T-helper 17 cell (primary cell): Measurements from ENCODE around the gene EREG. TPM values are rescaled to one million over a fixed set of nuclear protein-coding genes. Genes with fewer than 3 reads are reported as not detected.
A peak's percentile ranks its signal among the peaks of the same experiment; 100 is the strongest.

Experiments
- ATAC-seq: fragments of 150-1000 bp; cut with Tn5 transposase; 2 replicates; pipeline ENCODE4 v1.10.0; 2021; ENCODE audit warnings: mild to moderate bottlenecking, moderate library complexity
- DNase-seq, 3 donors: peaks; one replicate each; pipeline versions ENCODE4 v3.0.0 to v3.0.0-alpha.2; 2020 to 2021
- H3K9me3 ChIP-seq: one replicate; pipeline ENCODE4 v1.7.0; 2013; ENCODE audit warnings: low read length, mild to moderate bottlenecking; ENCODE audit not compliant: control insufficient read depth, poor library complexity, severe bottlenecking
- H3K27ac Mint-ChIP-seq: one replicate; pipeline ENCODE4 v1.8.0; 2022; ENCODE audit warnings: mild to moderate bottlenecking, moderate library complexity, mixed read lengths
- H3K27me3 Mint-ChIP-seq: one replicate; pipeline ENCODE4 v1.8.0; 2022; ENCODE audit warnings: mixed read lengths
- H3K36me3 Mint-ChIP-seq: one replicate; pipeline ENCODE4 v1.8.0; 2022; ENCODE audit warnings: low read depth, mixed read lengths
- H3K4me1 Mint-ChIP-seq: one replicate; pipeline ENCODE4 v1.8.0; 2022; ENCODE audit warnings: mild to moderate bottlenecking, mixed read lengths
- H3K4me3 Mint-ChIP-seq: one replicate; pipeline ENCODE4 v1.8.0; 2022; ENCODE audit warnings: mild to moderate bottlenecking, moderate library complexity, mixed read lengths
- total RNA-seq, 4 donors: library from RNA in 2 of 4; stranded (reverse) in 2 of 4; gene quantifications; one replicate each; pipeline ENCODE4 v1.2.3 and lab custom pipeline; 2022 to 2026

The EREG gene
- total RNA-seq (1 to 10 TPM; 1.1 to 6.2 TPM), total RNA-seq (lab: John Stamatoyannopoulos, UW) (0 reads per million in 2 donors)

GRCh38 chr4:74364652-74365491, at the start of gene EREG:
EREG (plus strand) TSS chr4:74365145; CDS start chr4:74365309, 164 bp downstream.
- peaks cover 55% of the 10 kb centered on the region for H3K27me3 Mint-ChIP-seq
- H3K4me3 Mint-ChIP-seq: peak within 1 kb of the TSS; percentile 74
- H3K4me1 Mint-ChIP-seq: peaks cover 15% of the 10 kb centered on the region
- no peaks in the 10 kb centered on the region for H3K9me3 ChIP-seq
- ATAC-seq (peak; percentile 66), DNase-seq (no peak)
- no peaks in the 10 kb centered on the region for H3K36me3 Mint-ChIP-seq
- no peak within 1 kb of the TSS for H3K27ac Mint-ChIP-seq

- H3K36me3 Mint-ChIP-seq: no peaks in the 10 kb centered on the region
- DNase-seq (no peak), ATAC-seq (no peak)
- H3K4me3 Mint-ChIP-seq: no peak overlapping the region
- peaks cover under 1% of the 10 kb centered on the region for H3K27me3 Mint-ChIP-seq
- H3K4me1 Mint-ChIP-seq: no peaks in the 10 kb centered on the region
- no peaks in the 10 kb centered on the region for H3K9me3 ChIP-seq
- H3K27ac Mint-ChIP-seq: no peak overlapping the region
Observed at GRCh38 chr4:74315376-74315775, 49.6 kb upstream of the EREG start.

GRCh38 chr4:74316397-74316796, 48.5 kb upstream of the EREG start:
- H3K9me3 ChIP-seq: no peaks in the 10 kb centered on the region
- DNase-seq (no peak), ATAC-seq (no peak)
- Mint-ChIP-seq H3K27ac (no peak overlapping the region), H3K4me3 (no peak overlapping the region), H3K4me1 (peaks cover 7% of the 10 kb centered on the region), H3K27me3 (peaks cover 11% of the 10 kb centered on the region), H3K36me3 (no peaks in the 10 kb centered on the region)

- ATAC-seq: no peak
- no peak overlapping the region for H3K4me3 Mint-ChIP-seq
- H3K36me3 Mint-ChIP-seq: no peaks in the 10 kb centered on the region
- peaks cover 21% of the 10 kb centered on the region for H3K27me3 Mint-ChIP-seq
- H3K4me1 Mint-ChIP-seq: peaks cover 7% of the 10 kb centered on the region
- H3K27ac Mint-ChIP-seq: no peak overlapping the region
- no peaks in the 10 kb centered on the region for H3K9me3 ChIP-seq
- no peak for DNase-seq
Observed at GRCh38 chr4:74317616-74318246, 47.2 kb upstream of the EREG start.

GRCh38 chr4:74318276-74318675, 46.7 kb upstream of the EREG start:
- peaks cover 21% of the 10 kb centered on the region for H3K27me3 Mint-ChIP-seq
- peaks cover 7% of the 10 kb centered on the region for H3K4me1 Mint-ChIP-seq
- DNase-seq (no peak), ATAC-seq (no peak)
- no peaks in the 10 kb centered on the region for H3K9me3 ChIP-seq
- H3K4me3 Mint-ChIP-seq: no peak overlapping the region
- H3K36me3 Mint-ChIP-seq: no peaks in the 10 kb centered on the region
- no peak overlapping the region for H3K27ac Mint-ChIP-seq

- H3K27me3 Mint-ChIP-seq: peaks cover 30% of the 10 kb centered on the region
- no peaks in the 10 kb centered on the region for H3K36me3 Mint-ChIP-seq
- DNase-seq: no peak
- peaks cover 7% of the 10 kb centered on the region for H3K4me1 Mint-ChIP-seq
- ATAC-seq: no peak
- no peak overlapping the region for H3K4me3 Mint-ChIP-seq
- no peaks in the 10 kb centered on the region for H3K9me3 ChIP-seq
- no peak overlapping the region for H3K27ac Mint-ChIP-seq
Observed at GRCh38 chr4:74319470-74319869, 45.5 kb upstream of the EREG start.

GRCh38 chr4:74320559-74321118, 44.3 kb upstream of the EREG start:
- Mint-ChIP-seq H3K36me3 (no peaks in the 10 kb centered on the region), H3K4me3 (no peak overlapping the region), H3K27ac (peak overlapping the region; percentile 8), H3K27me3 (peaks cover 30% of the 10 kb centered on the region), H3K4me1 (peaks cover 7% of the 10 kb centered on the region)
- peak; percentile 73 for ATAC-seq
- no peak for DNase-seq
- H3K9me3 ChIP-seq: no peaks in the 10 kb centered on the region

GRCh38 chr4:74322301-74322700, 42.6 kb upstream of the EREG start:
- no peaks in the 10 kb centered on the region for H3K9me3 ChIP-seq
- Mint-ChIP-seq H3K36me3 (no peaks in the 10 kb centered on the region), H3K27me3 (peaks cover 36% of the 10 kb centered on the region), H3K4me3 (no peak overlapping the region), H3K27ac (no peak overlapping the region), H3K4me1 (peaks cover 7% of the 10 kb centered on the region)
- DNase-seq (no peak), ATAC-seq (no peak)

GRCh38 chr4:74323663-74324062, 41.3 kb upstream of the EREG start:
- no peak overlapping the region for H3K27ac Mint-ChIP-seq
- H3K4me1 Mint-ChIP-seq: peaks cover 7% of the 10 kb centered on the region
- no peaks in the 10 kb centered on the region for H3K9me3 ChIP-seq
- DNase-seq (no peak), ATAC-seq (no peak)
- H3K4me3 Mint-ChIP-seq: no peak overlapping the region
- H3K27me3 Mint-ChIP-seq: peaks cover 43% of the 10 kb centered on the region
- no peaks in the 10 kb centered on the region for H3K36me3 Mint-ChIP-seq

GRCh38 chr4:74324262-74324661, 40.7 kb upstream of the EREG start:
- H3K9me3 ChIP-seq: no peaks in the 10 kb centered on the region
- no peak for ATAC-seq
- no peak overlapping the region for H3K27ac Mint-ChIP-seq
- DNase-seq: no peak
- peaks cover 7% of the 10 kb centered on the region for H3K4me1 Mint-ChIP-seq
- H3K27me3 Mint-ChIP-seq: peaks cover 49% of the 10 kb centered on the region
- no peaks in the 10 kb centered on the region for H3K36me3 Mint-ChIP-seq
- no peak overlapping the region for H3K4me3 Mint-ChIP-seq

GRCh38 chr4:74325886-74326285, 39.1 kb upstream of the EREG start:
- no peak overlapping the region for H3K27ac Mint-ChIP-seq
- H3K9me3 ChIP-seq: no peaks in the 10 kb centered on the region
- peaks cover 51% of the 10 kb centered on the region for H3K27me3 Mint-ChIP-seq
- ATAC-seq: no peak
- no peak for DNase-seq
- H3K4me3 Mint-ChIP-seq: no peak overlapping the region
- no peaks in the 10 kb centered on the region for H3K36me3 Mint-ChIP-seq
- peaks cover 2% of the 10 kb centered on the region for H3K4me1 Mint-ChIP-seq

- Mint-ChIP-seq H3K4me3 (no peak overlapping the region), H3K27ac (no peak overlapping the region), H3K4me1 (no peaks in the 10 kb centered on the region), H3K36me3 (no peaks in the 10 kb centered on the region), H3K27me3 (peaks cover 45% of the 10 kb centered on the region)
- DNase-seq (no peak), ATAC-seq (no peak)
- H3K9me3 ChIP-seq: no peaks in the 10 kb centered on the region
Observed at GRCh38 chr4:74327762-74328161, 37.2 kb upstream of the EREG start.

GRCh38 chr4:74328501-74328900, 36.4 kb upstream of the EREG start:
- Mint-ChIP-seq H3K27ac (no peak overlapping the region), H3K4me1 (no peaks in the 10 kb centered on the region), H3K27me3 (peaks cover 43% of the 10 kb centered on the region), H3K36me3 (no peaks in the 10 kb centered on the region), H3K4me3 (no peak overlapping the region)
- no peaks in the 10 kb centered on the region for H3K9me3 ChIP-seq
- DNase-seq (no peak), ATAC-seq (no peak)
